Measurements from ENCODE around the gene UCK2.

The UCK2 gene

GRCh38 chr1:165853528-165854075 is 26.2 kb downstream of the UCK2 start:
- DNase-seq (ENCODE audit: low spot score), result no peak
- no peak for TF ChIP-seq CTCF (IDR thresholded peaks at IDR 0.05; ENCODE audit: borderline replicate concordance, control extremely low read depth, extremely low read depth, insufficient read depth, missing control alignments)
- in situ Hi-C loops (cut with MboI; ENCODE audit: low sequenced_read_pairs, unreplicated experiment), result no loop called here

DNA sequence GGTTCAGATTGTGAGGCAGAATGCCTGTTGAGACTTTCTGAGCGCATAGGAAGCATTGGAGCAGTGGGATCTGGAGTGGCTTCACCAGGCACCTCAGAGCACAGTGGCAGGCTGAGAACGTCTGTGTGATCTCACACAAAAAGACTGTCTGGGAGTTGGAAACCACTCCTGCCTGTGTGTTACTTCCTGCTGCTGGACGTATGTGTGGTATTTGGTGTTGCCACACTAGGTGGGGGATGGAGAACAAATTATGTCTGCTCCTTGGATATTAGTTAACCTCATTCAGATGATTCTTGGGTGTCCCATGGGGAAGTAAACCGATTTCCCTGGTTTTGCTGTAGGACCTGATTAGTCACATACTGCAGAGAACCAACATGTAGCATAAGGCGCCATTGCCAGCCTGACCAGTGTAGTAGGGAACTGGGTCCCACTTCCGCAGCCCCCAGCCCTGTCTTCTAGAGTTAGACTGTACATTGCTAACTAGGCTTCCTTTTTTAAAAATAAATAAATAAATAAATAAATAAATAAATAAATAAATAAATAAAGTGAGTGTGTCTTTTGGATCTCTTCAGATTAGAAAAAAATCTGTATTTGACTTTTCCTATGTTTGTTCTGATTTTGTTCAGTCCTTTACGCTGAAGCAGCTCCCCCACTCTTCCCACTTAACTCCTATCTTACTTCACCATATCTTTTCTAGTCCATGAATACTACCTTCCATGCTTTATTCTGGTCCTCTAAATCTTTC is 26.9 kb downstream of the UCK2 start:
- TF ChIP-seq CTCF (IDR thresholded peaks at IDR 0.05; ENCODE audit: borderline replicate concordance, control extremely low read depth, extremely low read depth, insufficient read depth, missing control alignments), result no peak

DNA sequence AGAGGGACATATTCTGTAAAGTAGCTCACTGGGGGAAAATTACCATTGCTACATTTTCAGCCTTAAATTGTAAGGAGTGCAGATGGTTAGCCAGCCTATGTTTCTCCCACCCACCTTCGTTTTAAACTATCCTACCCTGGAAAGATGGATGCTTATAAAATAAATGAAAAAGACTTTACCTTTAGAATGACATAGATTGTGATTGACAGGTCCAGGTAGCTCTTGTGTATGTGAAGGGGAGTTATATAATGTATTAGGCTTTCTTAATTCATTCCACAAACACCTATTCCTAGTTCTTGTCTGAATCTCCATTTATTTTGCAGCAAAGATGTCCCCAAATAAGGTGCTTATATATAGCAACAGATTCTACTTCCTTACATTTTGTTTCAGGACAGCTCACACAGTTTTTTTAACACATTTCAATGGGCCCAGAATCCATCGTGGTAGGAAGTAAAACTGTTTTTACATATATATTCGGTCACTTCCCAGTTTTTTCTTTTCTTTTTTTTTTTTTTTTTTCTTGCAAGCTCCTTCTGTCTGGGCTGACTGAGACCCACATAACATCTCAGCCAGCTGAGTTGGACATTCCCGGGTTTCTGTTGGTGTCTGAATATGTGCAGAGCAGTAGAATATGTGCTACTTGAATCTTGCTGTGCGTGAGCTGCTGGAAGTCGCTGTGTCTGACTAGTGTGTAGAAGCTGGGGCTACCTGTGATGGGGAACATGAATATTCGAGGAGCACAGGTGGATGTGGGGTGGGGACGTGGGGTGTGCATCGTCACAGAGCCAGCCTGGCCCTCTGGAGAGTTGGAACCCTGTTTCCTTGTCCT is 27.8 kb downstream of the UCK2 start:
- in situ Hi-C loops (cut with MboI; ENCODE audit: low sequenced_read_pairs, unreplicated experiment), result no loop called here
- no peak for TF ChIP-seq CTCF (IDR thresholded peaks at IDR 0.05; ENCODE audit: borderline replicate concordance, control extremely low read depth, extremely low read depth, insufficient read depth, missing control alignments)
- no peak for DNase-seq (ENCODE audit: low spot score)

More for the DNA sequence above, 26.9 kb downstream of the UCK2 start:
- DNase-seq (ENCODE audit: low spot score), result no peak
- in situ Hi-C loops (cut with MboI; ENCODE audit: low sequenced_read_pairs, unreplicated experiment), result no loop called here

DNA sequence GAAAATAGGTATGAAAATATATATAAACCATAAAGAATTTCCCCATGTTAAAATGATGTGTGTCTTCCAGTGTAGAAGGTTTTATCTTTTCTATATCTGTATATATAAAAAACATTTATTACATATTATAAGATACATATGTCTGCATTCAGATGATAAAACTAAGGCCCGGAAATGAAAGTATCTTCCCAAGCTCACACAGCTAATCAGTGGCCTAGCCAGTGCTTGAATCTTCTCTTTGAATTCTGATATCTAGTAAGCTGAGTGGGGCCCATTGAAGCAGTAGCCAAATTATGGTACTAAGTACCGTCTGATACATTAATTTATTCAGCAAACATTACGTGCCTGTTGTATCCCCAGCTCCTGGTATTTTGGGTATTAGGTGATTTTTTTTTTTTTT is 28.6 kb downstream of the UCK2 start:
- in situ Hi-C loops (cut with MboI; ENCODE audit: low sequenced_read_pairs, unreplicated experiment), result no loop called here
- no peak for DNase-seq (ENCODE audit: low spot score)
- no peak for TF ChIP-seq CTCF (IDR thresholded peaks at IDR 0.05; ENCODE audit: borderline replicate concordance, control extremely low read depth, extremely low read depth, insufficient read depth, missing control alignments)

DNA sequence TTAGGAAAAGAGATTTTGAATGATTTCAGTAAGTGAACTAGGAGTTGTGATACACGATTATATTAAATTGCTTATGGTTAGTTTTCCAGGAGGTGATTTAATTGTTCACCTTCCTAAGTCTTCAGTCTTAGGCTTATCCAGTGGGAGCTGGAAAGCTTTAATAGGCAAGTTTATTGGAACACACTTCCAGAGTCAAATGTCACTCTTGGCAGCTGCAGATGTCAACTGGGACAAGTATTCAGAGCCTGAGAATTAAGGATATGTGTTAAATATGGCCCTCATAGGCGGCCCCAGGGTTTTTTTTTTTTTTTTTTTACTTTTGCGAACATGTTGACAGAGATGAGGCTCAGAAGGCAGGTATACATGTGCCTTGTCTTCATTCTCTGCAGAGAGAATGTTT is 29.2 kb downstream of the UCK2 start:
- no peak for TF ChIP-seq CTCF (IDR thresholded peaks at IDR 0.05; ENCODE audit: borderline replicate concordance, control extremely low read depth, extremely low read depth, insufficient read depth, missing control alignments)
- in situ Hi-C loops (cut with MboI; ENCODE audit: low sequenced_read_pairs, unreplicated experiment), result no loop called here
- DNase-seq (ENCODE audit: low spot score), result no peak

GRCh38 chr1:165857046-165857801 is 29.8 kb downstream of the UCK2 start:
- DNase-seq (ENCODE audit: low spot score), result peak; percentile 47
- TF ChIP-seq CTCF (IDR thresholded peaks at IDR 0.05; ENCODE audit: borderline replicate concordance, control extremely low read depth, extremely low read depth, insufficient read depth, missing control alignments), result no peak
- in situ Hi-C loops (cut with MboI; ENCODE audit: low sequenced_read_pairs, unreplicated experiment), result no loop called here

All from GM13976 (cell line).